VCaP (cell line): ENCODE results near the gene BUB3.
A peak's percentile ranks its signal among the peaks of the same experiment; 100 is the strongest.

Source experiments
- H3K27ac ChIP-seq: fragments of 450-650 bp; 2 replicates; pipeline ENCODE4 v1.5.1; 2017
- CTCF ChIP-seq: fragments of 450-650 bp; conservative IDR thresholded peaks from 2 replicates; pipeline ENCODE4 v1.5.1; 2017; ENCODE audit warnings: mild to moderate bottlenecking, moderate library complexity

The BUB3 gene

DNA sequence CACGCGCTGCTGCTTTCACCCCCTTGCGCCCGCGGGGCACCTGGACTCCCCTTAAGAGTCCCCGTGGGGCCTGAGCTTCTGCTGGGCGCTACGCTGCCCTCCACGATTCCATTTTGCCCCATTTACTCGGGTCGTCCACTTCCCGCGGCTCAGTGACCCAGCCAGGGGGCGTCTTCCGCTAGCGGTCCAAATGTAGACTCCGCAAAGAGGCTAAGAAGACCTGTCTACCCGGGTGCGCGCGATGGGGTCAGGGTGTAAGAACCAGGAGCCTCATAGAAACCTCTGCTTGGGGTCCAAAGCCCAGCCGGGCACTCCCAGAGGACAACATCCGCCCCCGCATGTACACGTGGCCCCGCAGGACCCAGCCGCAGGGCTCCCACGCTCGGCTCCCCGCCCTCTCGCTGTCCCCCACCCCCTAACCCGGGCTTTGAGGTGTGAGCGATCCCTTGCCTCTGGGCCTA is 11.5 kb upstream of the BUB3 start:
- H3K27ac ChIP-seq = no peak overlapping the region
- TF ChIP-seq CTCF = no peak

GRCh38 chr10:123143162-123143824 is 10.9 kb upstream of the BUB3 start:
- no peak overlapping the region for H3K27ac ChIP-seq
- TF ChIP-seq CTCF = no peak

GRCh38 chr10:123143825-123144168 is 10.4 kb upstream of the BUB3 start:
- no peak overlapping the region for H3K27ac ChIP-seq
- no peak for TF ChIP-seq CTCF

- peak; percentile 29 for TF ChIP-seq CTCF
- H3K27ac ChIP-seq = no peak overlapping the region
Observed at GRCh38 chr10:123144697-123145541, 9.3 kb upstream of the BUB3 start.

DNA sequence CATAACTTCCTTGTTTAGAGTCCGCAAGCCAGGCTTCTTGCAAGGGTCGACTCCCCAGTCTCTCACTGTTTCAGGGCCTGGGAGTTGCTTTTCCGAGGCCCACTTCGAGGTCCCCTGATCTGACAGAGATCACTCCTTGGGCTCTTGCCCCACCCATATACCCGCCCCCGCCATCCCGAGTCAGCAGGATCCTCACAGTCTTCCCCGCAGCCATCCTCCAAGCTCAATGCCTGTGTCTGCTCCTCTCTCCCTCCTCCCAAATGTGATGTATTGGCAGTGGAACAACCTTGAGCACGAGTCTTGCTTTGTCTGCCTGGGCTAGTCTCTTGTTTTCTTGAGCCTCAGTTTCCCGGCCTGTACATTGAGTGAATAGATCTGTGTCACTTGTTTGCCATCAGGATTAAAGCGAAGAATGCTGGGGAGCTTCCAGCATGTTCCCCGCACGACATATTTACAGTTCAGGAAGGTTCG is 8.6 kb upstream of the BUB3 start:
- H3K27ac ChIP-seq = no peak overlapping the region
- TF ChIP-seq CTCF = no peak

DNA sequence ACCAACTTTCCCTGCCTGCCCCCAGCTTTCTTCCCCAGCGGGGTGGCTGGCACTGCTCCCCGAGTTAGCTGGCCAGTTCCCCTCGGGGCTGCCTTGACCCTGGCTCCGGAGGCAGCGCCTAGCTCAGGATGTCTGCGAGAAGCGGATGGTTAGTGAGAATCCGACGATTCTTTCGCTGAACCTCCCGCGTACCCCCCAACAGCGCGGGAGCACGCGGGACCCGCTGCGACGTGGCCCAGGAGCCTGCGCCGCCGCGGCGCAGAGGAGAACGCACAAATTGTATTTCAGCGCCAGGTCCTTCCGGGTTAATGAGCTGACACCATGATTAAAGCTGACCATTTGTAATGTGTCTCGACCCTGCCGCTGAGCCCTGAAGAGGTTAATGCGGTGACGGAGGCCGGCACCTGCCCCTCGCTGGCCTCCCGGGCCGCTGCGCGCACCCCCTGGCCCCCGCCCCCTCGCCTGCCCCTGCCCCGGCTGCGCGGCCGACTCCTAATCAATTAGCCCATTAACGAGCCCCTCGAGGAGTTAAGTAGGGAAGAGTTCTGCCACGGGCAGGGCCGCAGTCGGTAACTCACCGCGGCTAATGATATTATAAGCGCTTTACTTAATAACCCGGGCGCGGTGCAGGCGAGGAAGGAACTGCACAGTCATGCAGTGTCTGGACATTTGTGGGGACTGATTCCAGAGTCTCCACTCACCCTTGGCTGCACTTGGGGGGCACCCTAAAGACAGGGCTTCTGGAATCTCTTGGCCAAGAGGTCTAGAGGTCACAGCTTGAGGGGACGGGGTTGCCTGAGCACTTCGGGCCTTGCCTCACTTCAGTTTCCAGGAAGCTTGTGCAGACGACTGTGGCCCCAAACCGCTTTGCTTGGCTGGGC is 7.9 kb upstream of the BUB3 start:
- no peak for TF ChIP-seq CTCF
- no peak overlapping the region for H3K27ac ChIP-seq
